ENCODE results near the gene HCK. TPM values are rescaled to one million over a fixed set of nuclear protein-coding genes. Genes with fewer than 3 reads are reported as not detected.

HCK gene
- total RNA-seq, 1 experiment from 2014 or later: not detected

- no peak overlapping the region for H3K4me2 ChIP-seq
- H3K36me3 ChIP-seq (ENCODE audit: low read depth): peaks cover 35% of the 10 kb centered on the region
- 0 out of 2 replicates have a peak, but pooled peaks cover 9% of the 10 kb centered on the region for H3K79me2 ChIP-seq (ENCODE audit: low read depth)
- CTCF ChIA-PET: no interaction called here
- DNase-seq: no peak
- no peak overlapping the region for H3K4me3 ChIP-seq
- H3K9me3 ChIP-seq (ENCODE audit: insufficient read depth, low read depth): no peaks in the 10 kb centered on the region
- no TSS peak for BruUV-seq (replicated peaks)
- H3K9me2 ChIP-seq (ENCODE audit: insufficient read depth): no peaks in the 10 kb centered on the region
- H3K27ac ChIP-seq: no peak overlapping the region
- intact Hi-C loops (cut with micrococcal nuclease; ENCODE audit: unreplicated experiment): no loop called here
- H3K4me1 ChIP-seq (replicated peaks; ENCODE audit: insufficient read depth): no peaks in the 10 kb centered on the region
- no peaks in the 10 kb centered on the region for H3K27me3 ChIP-seq (ENCODE audit: insufficient read depth, low read depth)
- no peaks in the 10 kb centered on the region; the same call in 1 of the 2 replicates for H3F3A ChIP-seq (ENCODE audit: insufficient read depth, low read depth)
- POLR2A ChIA-PET (ENCODE audit: unreplicated experiment): no interaction called here
- no peak overlapping the region for H2AFZ ChIP-seq
- peaks cover 24% of the 10 kb centered on the region for H4K20me1 ChIP-seq (ENCODE audit: insufficient read depth)
- TF ChIP-seq, protein P1, sequence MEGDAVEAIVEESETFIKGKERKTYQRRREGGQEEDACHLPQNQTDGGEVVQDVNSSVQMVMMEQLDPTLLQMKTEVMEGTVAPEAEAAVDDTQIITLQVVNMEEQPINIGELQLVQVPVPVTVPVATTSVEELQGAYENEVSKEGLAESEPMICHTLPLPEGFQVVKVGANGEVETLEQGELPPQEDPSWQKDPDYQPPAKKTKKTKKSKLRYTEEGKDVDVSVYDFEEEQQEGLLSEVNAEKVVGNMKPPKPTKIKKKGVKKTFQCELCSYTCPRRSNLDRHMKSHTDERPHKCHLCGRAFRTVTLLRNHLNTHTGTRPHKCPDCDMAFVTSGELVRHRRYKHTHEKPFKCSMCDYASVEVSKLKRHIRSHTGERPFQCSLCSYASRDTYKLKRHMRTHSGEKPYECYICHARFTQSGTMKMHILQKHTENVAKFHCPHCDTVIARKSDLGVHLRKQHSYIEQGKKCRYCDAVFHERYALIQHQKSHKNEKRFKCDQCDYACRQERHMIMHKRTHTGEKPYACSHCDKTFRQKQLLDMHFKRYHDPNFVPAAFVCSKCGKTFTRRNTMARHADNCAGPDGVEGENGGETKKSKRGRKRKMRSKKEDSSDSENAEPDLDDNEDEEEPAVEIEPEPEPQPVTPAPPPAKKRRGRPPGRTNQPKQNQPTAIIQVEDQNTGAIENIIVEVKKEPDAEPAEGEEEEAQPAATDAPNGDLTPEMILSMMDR (conservative IDR thresholded peaks at IDR 0.05): no peak
- TF ChIP-seq EZH2 (IDR thresholded peaks at IDR 0.05; ENCODE audit: low read depth): no peak
Observed at GRCh38 chr20:32135983-32136515, 84.0 kb downstream of the HCK start.

DNA sequence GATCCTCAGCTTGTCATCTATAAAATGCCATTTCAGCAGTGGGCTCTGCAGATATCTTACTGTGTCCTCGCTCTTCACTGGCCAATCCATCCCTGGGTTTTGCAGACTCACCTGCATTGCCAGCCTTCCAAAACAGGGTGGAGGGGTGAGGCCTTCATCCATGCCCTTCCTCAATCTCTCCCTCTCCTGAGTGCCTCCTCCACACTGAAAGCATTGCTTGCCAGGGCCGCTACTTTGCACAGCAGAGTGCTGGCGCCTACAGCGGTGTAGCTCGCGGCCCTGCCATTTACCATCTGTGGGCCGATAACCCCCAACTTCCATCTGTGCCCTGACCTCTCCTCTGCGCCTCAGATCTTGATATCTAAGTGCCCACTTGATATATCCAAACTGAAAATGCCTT, 86.9 kb downstream of the HCK start:
- no peak for TF ChIP-seq EZH2 (IDR thresholded peaks at IDR 0.05; ENCODE audit: low read depth)
- TF ChIP-seq, protein P1 (conservative IDR thresholded peaks at IDR 0.05): no peak
- no peaks in the 10 kb centered on the region for H3K27me3 ChIP-seq (ENCODE audit: insufficient read depth, low read depth)
- H3K4me2 ChIP-seq: no peak overlapping the region
- peaks cover 3% of the 10 kb centered on the region for H4K20me1 ChIP-seq (ENCODE audit: insufficient read depth)
- intact Hi-C loops (cut with micrococcal nuclease; ENCODE audit: unreplicated experiment): no loop called here
- H3K36me3 ChIP-seq (ENCODE audit: low read depth): peaks cover 54% of the 10 kb centered on the region
- H3F3A ChIP-seq (ENCODE audit: insufficient read depth, low read depth): no peaks in the 10 kb centered on the region; the same call in 1 of the 2 replicates
- BruUV-seq (replicated peaks): no TSS peak
- no peaks in the 10 kb centered on the region for H3K9me3 ChIP-seq (ENCODE audit: insufficient read depth, low read depth)
- no peak overlapping the region for H3K4me3 ChIP-seq
- DNase-seq: no peak
- H2AFZ ChIP-seq: no peak overlapping the region
- no peaks in the 10 kb centered on the region for H3K4me1 ChIP-seq (replicated peaks; ENCODE audit: insufficient read depth)
- no peaks in the 10 kb centered on the region for H3K79me2 ChIP-seq (ENCODE audit: low read depth)
- no peaks in the 10 kb centered on the region for H3K9me2 ChIP-seq (ENCODE audit: insufficient read depth)
- CTCF ChIA-PET: interaction anchor here (0.6 kb wide), 1 partner anchor 497 kb away, joined by 12 read pairs; no protein-coding TSS in a partner anchor
- H3K27ac ChIP-seq: no peak overlapping the region
- POLR2A ChIA-PET (ENCODE audit: unreplicated experiment): no interaction called here

DNA sequence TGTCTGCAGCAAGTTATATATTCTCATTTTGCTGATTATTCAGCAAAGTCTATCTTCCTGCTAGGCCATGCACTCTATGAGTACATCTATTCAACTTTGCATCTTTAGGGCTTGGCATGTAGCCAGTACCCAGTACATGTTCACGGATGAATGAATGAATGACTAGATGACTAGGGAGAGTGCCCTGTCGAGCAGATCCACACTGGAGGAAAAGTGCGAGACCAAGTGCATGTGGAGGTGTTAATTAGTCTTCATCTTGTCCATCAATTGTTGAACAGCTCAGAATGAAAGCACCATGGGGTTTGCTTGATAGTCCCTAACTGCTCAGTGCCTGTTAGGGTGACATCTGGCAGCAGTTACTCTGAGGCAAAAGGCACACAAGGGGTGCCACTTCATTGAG, 87.9 kb downstream of the HCK start:
- CTCF ChIA-PET: no interaction called here

More for the DNA sequence above, 87.9 kb downstream of the HCK start:
- Histone ChIP-seq H4K20me1 (ENCODE audit: insufficient read depth) (no peaks in the 10 kb centered on the region; the same call in none of the 2 replicates), H2AFZ (no peak overlapping the region), H3K4me3 (no peak overlapping the region), H3K4me1 (replicated peaks; ENCODE audit: insufficient read depth) (no peaks in the 10 kb centered on the region), H3K79me2 (ENCODE audit: low read depth) (no peaks in the 10 kb centered on the region), H3K4me2 (no peak overlapping the region), H3K27me3 (ENCODE audit: insufficient read depth, low read depth) (no peaks in the 10 kb centered on the region), H3F3A (ENCODE audit: insufficient read depth, low read depth) (no peaks in the 10 kb centered on the region), H3K36me3 (ENCODE audit: low read depth) (peaks cover 49% of the 10 kb centered on the region), H3K27ac (no peak overlapping the region), H3K9me3 (ENCODE audit: insufficient read depth, low read depth) (no peaks in the 10 kb centered on the region), H3K9me2 (ENCODE audit: insufficient read depth) (no peaks in the 10 kb centered on the region)
- TF ChIP-seq EZH2 (IDR thresholded peaks at IDR 0.05; ENCODE audit: low read depth): no peak
- TF ChIP-seq, protein P1 (conservative IDR thresholded peaks at IDR 0.05): no peak
- no peak for DNase-seq
- intact Hi-C loops (cut with micrococcal nuclease; ENCODE audit: unreplicated experiment): no loop called here
- POLR2A ChIA-PET (ENCODE audit: unreplicated experiment): no interaction called here
- BruUV-seq (replicated peaks): no TSS peak
